Measurements from ENCODE around the gene CACNA1D.

CACNA1D gene

GRCh38 chr3:53650928-53651661 is 156.7 kb downstream of the CACNA1D start:
- H3K79me2 ChIP-seq (ENCODE audit: control insufficient read depth, insufficient read depth, low read length): no peaks in the 10 kb centered on the region
- no peaks in the 10 kb centered on the region for H3K27me3 ChIP-seq (ENCODE audit: insufficient read depth, low read length, poor library complexity)
- no peak overlapping the region for H2AK5ac ChIP-seq (ENCODE audit: low read length)
- H3K36me3 ChIP-seq (ENCODE audit: control insufficient read depth, insufficient read depth, low read length): no peaks in the 10 kb centered on the region
- H3K79me1 ChIP-seq (ENCODE audit: low read length): no peaks in the 10 kb centered on the region
- H3K18ac ChIP-seq (ENCODE audit: low read length): no peak overlapping the region
- no peak for DNase-seq
- WGBS (ENCODE audit: extremely low coverage, insufficient coverage, low lambda C conversion rate): no CpG with 5 or more reads among the region's 5 CpGs
- no peak overlapping the region for H2BK120ac ChIP-seq (ENCODE audit: low read depth, low read length)
- H2BK15ac ChIP-seq (replicated peaks; ENCODE audit: low read depth): no peak overlapping the region
- no peak overlapping the region for H3K4me3 ChIP-seq (ENCODE audit: low read length)
- H3K23ac ChIP-seq (ENCODE audit: low read length): no peak overlapping the region
- no peak overlapping the region for H3K4me2 ChIP-seq (ENCODE audit: low read length)
- no peak overlapping the region for H4K5ac ChIP-seq (ENCODE audit: low read length)
- no peaks in the 10 kb centered on the region for H3K4me1 ChIP-seq (ENCODE audit: control insufficient read depth, low read depth, low read length)
- H3K27ac ChIP-seq (ENCODE audit: low read depth, low read length): no peak overlapping the region
- no peak overlapping the region for H4K8ac ChIP-seq (ENCODE audit: low read depth, low read length)
- H3K9ac ChIP-seq (ENCODE audit: low read length): no peak overlapping the region
- H3K4ac ChIP-seq (ENCODE audit: low read depth, low read length): no peak overlapping the region
- H2BK5ac ChIP-seq (ENCODE audit: low read length): no peak overlapping the region
- no peak overlapping the region for H3K56ac ChIP-seq (ENCODE audit: low read length)

GRCh38 chr3:53651927-53652326 is 157.5 kb downstream of the CACNA1D start:
- Histone ChIP-seq H2BK120ac (ENCODE audit: low read depth, low read length) (no peak overlapping the region), H2AK5ac (ENCODE audit: low read length) (no peak overlapping the region), H3K23ac (ENCODE audit: low read length) (no peak overlapping the region), H3K79me1 (ENCODE audit: low read length) (no peaks in the 10 kb centered on the region), H3K56ac (ENCODE audit: low read length) (no peak overlapping the region), H3K4me2 (ENCODE audit: low read length) (no peak overlapping the region), H3K4me1 (ENCODE audit: control insufficient read depth, low read depth, low read length) (no peaks in the 10 kb centered on the region), H3K36me3 (ENCODE audit: control insufficient read depth, insufficient read depth, low read length) (no peaks in the 10 kb centered on the region), H3K4me3 (ENCODE audit: low read length) (no peak overlapping the region), H3K9ac (ENCODE audit: low read length) (no peak overlapping the region), H3K27ac (ENCODE audit: low read depth, low read length) (no peak overlapping the region), H2BK5ac (ENCODE audit: low read length) (no peak overlapping the region), H3K18ac (ENCODE audit: low read length) (no peak overlapping the region), H3K27me3 (ENCODE audit: insufficient read depth, low read length, poor library complexity) (no peaks in the 10 kb centered on the region), H3K79me2 (ENCODE audit: control insufficient read depth, insufficient read depth, low read length) (no peaks in the 10 kb centered on the region), H2BK15ac (replicated peaks; ENCODE audit: low read depth) (no peak overlapping the region), H4K5ac (ENCODE audit: low read length) (no peak overlapping the region), H4K8ac (ENCODE audit: low read depth, low read length) (no peak overlapping the region), H3K4ac (ENCODE audit: low read depth, low read length) (no peak overlapping the region)
- no CpG with 5 or more reads among the region's 8 CpGs for WGBS (ENCODE audit: extremely low coverage, insufficient coverage, low lambda C conversion rate)
- DNase-seq: no peak

GRCh38 chr3:53657651-53658050 is 163.2 kb downstream of the CACNA1D start:
- H3K4me1 ChIP-seq (ENCODE audit: control insufficient read depth, low read depth, low read length): no peaks in the 10 kb centered on the region
- H4K8ac ChIP-seq (ENCODE audit: low read depth, low read length): no peak overlapping the region
- no CpG with 5 or more reads among the region's 1 CpG for WGBS (ENCODE audit: extremely low coverage, insufficient coverage, low lambda C conversion rate)
- no peak overlapping the region for H3K4me2 ChIP-seq (ENCODE audit: low read length)
- no peak overlapping the region for H3K18ac ChIP-seq (ENCODE audit: low read length)
- no peak overlapping the region for H2BK120ac ChIP-seq (ENCODE audit: low read depth, low read length)
- no peaks in the 10 kb centered on the region for H3K27me3 ChIP-seq (ENCODE audit: insufficient read depth, low read length, poor library complexity)
- no peak overlapping the region for H3K56ac ChIP-seq (ENCODE audit: low read length)
- H3K79me2 ChIP-seq (ENCODE audit: control insufficient read depth, insufficient read depth, low read length): no peaks in the 10 kb centered on the region
- H4K5ac ChIP-seq (ENCODE audit: low read length): no peak overlapping the region
- no peak overlapping the region for H3K4me3 ChIP-seq (ENCODE audit: low read length)
- no peak overlapping the region for H3K4ac ChIP-seq (ENCODE audit: low read depth, low read length)
- H3K79me1 ChIP-seq (ENCODE audit: low read length): no peaks in the 10 kb centered on the region
- H2BK5ac ChIP-seq (ENCODE audit: low read length): no peak overlapping the region
- DNase-seq: no peak
- no peak overlapping the region for H3K9ac ChIP-seq (ENCODE audit: low read length)
- H2AK5ac ChIP-seq (ENCODE audit: low read length): no peak overlapping the region
- no peaks in the 10 kb centered on the region for H3K36me3 ChIP-seq (ENCODE audit: control insufficient read depth, insufficient read depth, low read length)
- H3K23ac ChIP-seq (ENCODE audit: low read length): no peak overlapping the region
- no peak overlapping the region for H3K27ac ChIP-seq (ENCODE audit: low read depth, low read length)
- no peak overlapping the region for H2BK15ac ChIP-seq (replicated peaks; ENCODE audit: low read depth)

GRCh38 chr3:53658613-53659193 is 164.3 kb downstream of the CACNA1D start:
- no peak overlapping the region for H2AK5ac ChIP-seq (ENCODE audit: low read length)
- no peak overlapping the region for H2BK5ac ChIP-seq (ENCODE audit: low read length)
- no peaks in the 10 kb centered on the region for H3K36me3 ChIP-seq (ENCODE audit: control insufficient read depth, insufficient read depth, low read length)
- no peak overlapping the region for H2BK120ac ChIP-seq (ENCODE audit: low read depth, low read length)
- no peaks in the 10 kb centered on the region for H3K79me1 ChIP-seq (ENCODE audit: low read length)
- no peak overlapping the region for H3K56ac ChIP-seq (ENCODE audit: low read length)
- H3K4me3 ChIP-seq (ENCODE audit: low read length): no peak overlapping the region
- H3K27me3 ChIP-seq (ENCODE audit: insufficient read depth, low read length, poor library complexity): no peaks in the 10 kb centered on the region
- no CpG with 5 or more reads among the region's 6 CpGs for WGBS (ENCODE audit: extremely low coverage, insufficient coverage, low lambda C conversion rate)
- no peak overlapping the region for H4K8ac ChIP-seq (ENCODE audit: low read depth, low read length)
- no peak overlapping the region for H2BK15ac ChIP-seq (replicated peaks; ENCODE audit: low read depth)
- no peaks in the 10 kb centered on the region for H3K79me2 ChIP-seq (ENCODE audit: control insufficient read depth, insufficient read depth, low read length)
- no peaks in the 10 kb centered on the region for H3K4me1 ChIP-seq (ENCODE audit: control insufficient read depth, low read depth, low read length)
- no peak overlapping the region for H3K23ac ChIP-seq (ENCODE audit: low read length)
- H3K18ac ChIP-seq (ENCODE audit: low read length): no peak overlapping the region
- no peak overlapping the region for H4K5ac ChIP-seq (ENCODE audit: low read length)
- no peak overlapping the region for H3K4ac ChIP-seq (ENCODE audit: low read depth, low read length)
- DNase-seq: peak; percentile 4
- no peak overlapping the region for H3K9ac ChIP-seq (ENCODE audit: low read length)
- no peak overlapping the region for H3K27ac ChIP-seq (ENCODE audit: low read depth, low read length)
- no peak overlapping the region for H3K4me2 ChIP-seq (ENCODE audit: low read length)

GRCh38 chr3:53659996-53660395 is 165.6 kb downstream of the CACNA1D start:
- H3K36me3 ChIP-seq (ENCODE audit: control insufficient read depth, insufficient read depth, low read length): no peaks in the 10 kb centered on the region
- no peak overlapping the region for H2BK5ac ChIP-seq (ENCODE audit: low read length)
- H2BK15ac ChIP-seq (replicated peaks; ENCODE audit: low read depth): no peak overlapping the region
- no peak for DNase-seq
- H3K18ac ChIP-seq (ENCODE audit: low read length): no peak overlapping the region
- no CpG with 5 or more reads among the region's 7 CpGs for WGBS (ENCODE audit: extremely low coverage, insufficient coverage, low lambda C conversion rate)
- no peak overlapping the region for H4K8ac ChIP-seq (ENCODE audit: low read depth, low read length)
- no peaks in the 10 kb centered on the region for H3K4me1 ChIP-seq (ENCODE audit: control insufficient read depth, low read depth, low read length)
- H3K79me1 ChIP-seq (ENCODE audit: low read length): no peaks in the 10 kb centered on the region
- H2AK5ac ChIP-seq (ENCODE audit: low read length): no peak overlapping the region
- no peak overlapping the region for H2BK120ac ChIP-seq (ENCODE audit: low read depth, low read length)
- no peak overlapping the region for H3K23ac ChIP-seq (ENCODE audit: low read length)
- H3K9ac ChIP-seq (ENCODE audit: low read length): no peak overlapping the region
- no peak overlapping the region for H3K4me2 ChIP-seq (ENCODE audit: low read length)
- H4K5ac ChIP-seq (ENCODE audit: low read length): no peak overlapping the region
- no peak overlapping the region for H3K27ac ChIP-seq (ENCODE audit: low read depth, low read length)
- H3K56ac ChIP-seq (ENCODE audit: low read length): no peak overlapping the region
- no peak overlapping the region for H3K4ac ChIP-seq (ENCODE audit: low read depth, low read length)
- no peaks in the 10 kb centered on the region for H3K79me2 ChIP-seq (ENCODE audit: control insufficient read depth, insufficient read depth, low read length)
- no peaks in the 10 kb centered on the region for H3K27me3 ChIP-seq (ENCODE audit: insufficient read depth, low read length, poor library complexity)
- no peak overlapping the region for H3K4me3 ChIP-seq (ENCODE audit: low read length)

GRCh38 chr3:53661480-53661879 is 167.1 kb downstream of the CACNA1D start:
- Histone ChIP-seq H2BK120ac (ENCODE audit: low read depth, low read length) (no peak overlapping the region), H3K4me3 (ENCODE audit: low read length) (no peak overlapping the region), H3K79me2 (ENCODE audit: control insufficient read depth, insufficient read depth, low read length) (no peaks in the 10 kb centered on the region), H3K56ac (ENCODE audit: low read length) (no peak overlapping the region), H3K18ac (ENCODE audit: low read length) (no peak overlapping the region), H2BK5ac (ENCODE audit: low read length) (no peak overlapping the region), H3K9ac (ENCODE audit: low read length) (no peak overlapping the region), H4K5ac (ENCODE audit: low read length) (no peak overlapping the region), H4K8ac (ENCODE audit: low read depth, low read length) (no peak overlapping the region), H2BK15ac (replicated peaks; ENCODE audit: low read depth) (no peak overlapping the region), H3K23ac (ENCODE audit: low read length) (no peak overlapping the region), H3K4me2 (ENCODE audit: low read length) (no peak overlapping the region), H3K27ac (ENCODE audit: low read depth, low read length) (no peak overlapping the region), H3K36me3 (ENCODE audit: control insufficient read depth, insufficient read depth, low read length) (no peaks in the 10 kb centered on the region), H2AK5ac (ENCODE audit: low read length) (no peak overlapping the region), H3K79me1 (ENCODE audit: low read length) (no peaks in the 10 kb centered on the region), H3K4ac (ENCODE audit: low read depth, low read length) (no peak overlapping the region), H3K27me3 (ENCODE audit: insufficient read depth, low read length, poor library complexity) (no peaks in the 10 kb centered on the region), H3K4me1 (ENCODE audit: control insufficient read depth, low read depth, low read length) (no peaks in the 10 kb centered on the region)
- DNase-seq: no peak
- no CpG with 5 or more reads among the region's 5 CpGs for WGBS (ENCODE audit: extremely low coverage, insufficient coverage, low lambda C conversion rate)

All from mesendoderm (in vitro differentiated cells).